K562 (cell line): ENCODE data around the gene ELSPBP1. TPM values are rescaled to one million over a fixed set of nuclear protein-coding genes. Genes with fewer than 3 reads are reported as not detected.

Experiments
- FOXK1 ChIP-seq: sonication (generic); formaldehyde crosslinking; IDR thresholded peaks from 2 replicates; pipeline ENCODE4 v1.8.0; 2022; ENCODE audit warnings: missing genetic modification reagents, mild to moderate bottlenecking, borderline replicate concordance
- MGA ChIP-seq: fragments of 450-650 bp; IDR thresholded peaks from 2 replicates; pipeline ENCODE4 v1.6.1; 2016; ENCODE audit warnings: mild to moderate bottlenecking, moderate library complexity
- MXI1 ChIP-seq: IDR thresholded peaks from 2 replicates; pipeline ENCODE4 v1.6.1; 2011; ENCODE audit warnings: low read depth, mild to moderate bottlenecking, improper control_type of control experiment, low read length
- SP1 ChIP-seq: sonication (generic); formaldehyde crosslinking; IDR thresholded peaks from 2 replicates; pipeline ENCODE4 v1.8.1; 2022; ENCODE audit warnings: mild to moderate bottlenecking, missing genetic modification reagents
- polyA plus RNA-seq, 8 experiments: library from polyadenylated mRNA; depleted of rRNA in 4 of 8; stranded (reverse) in 5 of 8; unstranded in 3 of 8; fragments of >200 nt; fragmentation: Nextera tagmentation in 2 of 8; fragmentation: Illumina TruSeq in 1 of 8; extraction: Ambion mirVana in 2 of 8; extraction: Trizol in 1 of 8; gene quantifications; 2 replicates each; pipeline versions ENCODE4 v1.2.1 to v1.2.3, GENCODE V29; 2011 to 2014; ENCODE audit warnings: inconsistent platforms in 1 of 8, missing spikeins in 1 of 8
- total RNA-seq, 7 experiments: library from RNA; depleted of rRNA in 6 of 7; stranded (reverse); fragments of >200 nt in 6 of 7; fragmentation: Illumina TruSeq in 2 of 7; extraction: Trizol in 2 of 7; gene quantifications; 2 replicates each; pipeline versions ENCODE4 v1.2.1 to v1.2.3, GENCODE V29; 2011 to 2021; ENCODE audit warnings: low replicate concordance in 1 of 7

The ELSPBP1 gene
- total and polyA plus RNA-seq, 9 of the 15 experiments (the other 6 are each of a cell fraction or from before 2014, with no cell fraction given): not detected

GRCh38 chr19:48061401-48062344 lies 67.2 kb downstream of the ELSPBP1 start (continued):
- TF ChIP-seq FOXK1 (CRISPR knock-in tag): no peak
- TF ChIP-seq MXI1: no peak
- TF ChIP-seq SP1 (CRISPR knock-in tag): no peak
- no peak for TF ChIP-seq MGA
